LNCaP clone FGC (cell line): ENCODE measurements around the gene GNB5.

Experiments used
- DNase-seq: peaks from one replicate; pipeline ENCODE4 v3.0.0-alpha.2; 2011; ENCODE audit warnings: low read depth
- H3K4me3 ChIP-seq: 2 replicates; pipeline ENCODE4 v1.5.1; 2011; ENCODE audit warnings: mild to moderate bottlenecking, low read depth, low read length, control low read depth
- CTCF ChIP-seq: IDR thresholded peaks from 2 replicates; pipeline ENCODE4 v1.5.1; 2012; ENCODE audit warnings: mild to moderate bottlenecking; ENCODE audit not compliant: control insufficient read depth, insufficient read depth; ENCODE audit errors: extremely low read depth

The GNB5 gene

GRCh38 chr15:52094811-52095584 lies 96.2 kb downstream of the GNB5 start:
- no peak for TF ChIP-seq CTCF
- no peak for DNase-seq
- no peak overlapping the region for H3K4me3 ChIP-seq

- no peak for TF ChIP-seq CTCF
- H3K4me3 ChIP-seq = no peak overlapping the region
- no peak for DNase-seq
Measured at GRCh38 chr15:52093539-52094510, 97.4 kb downstream of the GNB5 start.

- H3K4me3 ChIP-seq = no peak overlapping the region
- no peak for TF ChIP-seq CTCF
- DNase-seq = no peak
Measured at GRCh38 chr15:52093167-52093538, 98.0 kb downstream of the GNB5 start.

- no peak for DNase-seq
- no peak for TF ChIP-seq CTCF
- no peak overlapping the region for H3K4me3 ChIP-seq
Measured at GRCh38 chr15:52090193-52090592, 101.0 kb downstream of the GNB5 start.

GRCh38 chr15:52086011-52086786 lies 105.0 kb downstream of the GNB5 start:
- no peak for TF ChIP-seq CTCF
- no peak for DNase-seq
- H3K4me3 ChIP-seq = no peak overlapping the region

- TF ChIP-seq CTCF = no peak
- no peak for DNase-seq
- no peak overlapping the region for H3K4me3 ChIP-seq
Measured at GRCh38 chr15:52085299-52085698, 105.9 kb downstream of the GNB5 start.
